Brain microvascular endothelial cell (primary cell): ENCODE results near the gene SLC29A3.

Experiments used
- DNase-seq: peaks from one replicate; pipeline ENCODE4 v3.0.0-alpha.2; 2020
- H3K27ac ChIP-seq: fragments of 250-450 bp; sonication (Bioruptor Pico); 2 replicates; pipeline ENCODE4 v1.5.1; 2020; ENCODE audit warnings: mild to moderate bottlenecking, moderate library complexity
- H3K27me3 ChIP-seq: fragments of 250-450 bp; sonication (Bioruptor Pico); replicated peaks from 2 replicates; pipeline ENCODE4 v1.5.1; 2020; ENCODE audit warnings: mild to moderate bottlenecking
- H3K36me3 ChIP-seq: fragments of 250-450 bp; sonication (Bioruptor Pico); replicated peaks from 2 replicates; pipeline ENCODE4 v1.5.1; 2020; ENCODE audit warnings: mild to moderate bottlenecking
- H3K4me3 ChIP-seq: 2 replicates; pipeline ENCODE4 v1.5.1; 2011; ENCODE audit warnings: low read depth, mild to moderate bottlenecking, control low read depth, low read length, moderate library complexity
- CTCF ChIP-seq: IDR thresholded peaks from 2 replicates; pipeline ENCODE4 v1.5.1; 2011; ENCODE audit warnings: low read depth, mild to moderate bottlenecking, moderate library complexity, low read length, control low read depth, inconsistent platforms; ENCODE audit errors: missing control alignments
- in situ Hi-C: cut with HindIII; loops from 2 replicates; pipeline ENCODE4 v1.10.0; 2017; ENCODE audit warnings: low sequenced_read_pairs, low pct_ligation_motif_present

The SLC29A3 gene

GRCh38 chr10:71408436-71409225 is 89.6 kb downstream of the SLC29A3 start:
- peaks cover 12% of the 10 kb centered on the region for H3K27me3 ChIP-seq
- no peak for TF ChIP-seq CTCF
- in situ Hi-C loops, result no loop called here
- no peaks in the 10 kb centered on the region for H3K36me3 ChIP-seq
- H3K4me3 ChIP-seq, result no peak overlapping the region
- H3K27ac ChIP-seq, result no peak overlapping the region
- DNase-seq, result no peak

- no peak for DNase-seq
- no peak overlapping the region for H3K4me3 ChIP-seq
- in situ Hi-C loops, result no loop called here
- peaks cover 12% of the 10 kb centered on the region for H3K27me3 ChIP-seq
- H3K27ac ChIP-seq, result no peak overlapping the region
- H3K36me3 ChIP-seq, result no peaks in the 10 kb centered on the region
- no peak for TF ChIP-seq CTCF
Observed at GRCh38 chr10:71409516-71410104, 90.6 kb downstream of the SLC29A3 start.
